B cell (primary cell): ENCODE data around the gene CFAP119.

Source experiments
- CTCF ChIP-seq: fragments of 200-600 bp; IDR thresholded peaks from one replicate; pipeline ENCODE4 v1.8.0; 2022; ENCODE audit warnings: antibody characterized with exemption, mild to moderate bottlenecking
- EZH2 ChIP-seq: IDR thresholded peaks from 2 replicates; pipeline ENCODE4 v1.6.1; 2012; ENCODE audit warnings: borderline replicate concordance, low read depth, mild to moderate bottlenecking, moderate library complexity, low read length; ENCODE audit not compliant: insufficient read depth, poor library complexity, severe bottlenecking

- TF ChIP-seq CTCF: no peak
- no peak for TF ChIP-seq EZH2
Observed at GRCh38 chr16:30767767-30768465, 6.1 kb upstream of the CFAP119 start.
